GM12878 (cell line): Measurements from ENCODE around the gene IL19. TPM values are rescaled to one million over a fixed set of nuclear protein-coding genes. Genes with fewer than 3 reads are reported as not detected.

Source experiments
- ATAC-seq: fragments of 200-7000 bp; cut with Tn5 transposase; 3 replicates; pipeline ENCODE4 v1.9.1; 2020; ENCODE audit warnings: mild to moderate bottlenecking, moderate library complexity
- BruUV-seq: library from RNA; stranded (reverse); fragments of 400-500 nt; replicated peaks from 2 replicates; lab custom pipeline; 2021; lab: Mats Ljungman, UMichigan
- CTCF ChIA-PET: fragments of 300-600 bp; sonication (Branson Sonifier 250); formaldehyde crosslinking; extraction: SDS; loops from one replicate; lab custom pipeline; 2021; ENCODE audit warnings: inconsistent platforms; lab: Yijun Ruan, JAX
- POLR2A ChIA-PET: fragments of 350-600 bp; formaldehyde crosslinking; extraction: SDS; loops from one replicate; lab custom pipeline; 2021; ENCODE audit warnings: inconsistent platforms; lab: Charles Lee
- RAD21 ChIA-PET: fragments of 300-600 bp; sonication (Branson Sonifier 250); formaldehyde crosslinking; loops from one replicate; lab custom pipeline; 2023; ENCODE audit warnings: antibody characterized with exemption; ENCODE audit not compliant: unreplicated experiment; lab: Charles Lee
- SMC1A ChIA-PET: fragments of 300-600 bp; sonication (Branson Sonifier 250); formaldehyde crosslinking; loops from one replicate; lab custom pipeline; 2023; ENCODE audit not compliant: unreplicated experiment, uncharacterized antibody; lab: Charles Lee
- DNase-seq: peaks from one replicate; pipeline ENCODE4 v3.0.0-alpha.2; 2011; ENCODE audit warnings: low read depth, low spot score
- FAIRE-seq: peaks from 3 replicates; lab custom pipeline; 2011; peaks lifted over from hg19 to GRCh38; lab: Jason Lieb, UNC
- H2AFZ ChIP-seq: 2 replicates; pipeline ENCODE4 v1.6.0; 2011; ENCODE audit warnings: low read depth, low read length, control low read depth; ENCODE audit not compliant: control insufficient read depth
- H3K27ac ChIP-seq: 2 replicates; pipeline ENCODE4 v1.5.1; 2011; ENCODE audit warnings: control low read depth; ENCODE audit not compliant: control insufficient read depth, insufficient read depth
- H3K27me3 ChIP-seq, 2 experiments: replicated peaks in 1 of 2; 2 replicates each; pipeline versions ENCODE4 v1.6.0 to v1.6.1; 2011; ENCODE audit warnings: low read length in 1 of 2; ENCODE audit not compliant: control insufficient read depth in 2 of 2, insufficient read depth in 2 of 2
- H3K36me3 ChIP-seq, 2 experiments: 2 replicates each; pipeline ENCODE4 v1.5.1; 2011; ENCODE audit warnings: low read length in 1 of 2; ENCODE audit not compliant: control insufficient read depth in 2 of 2, insufficient read depth in 2 of 2
- H3K4me1 ChIP-seq: 2 replicates; pipeline ENCODE4 v1.6.1; 2011; ENCODE audit warnings: mild to moderate bottlenecking, low read length, moderate library complexity, mixed read lengths; ENCODE audit not compliant: control insufficient read depth, insufficient read depth
- H3K4me2 ChIP-seq: 2 replicates; pipeline ENCODE4 v1.6.0; 2011; ENCODE audit warnings: control low read depth; ENCODE audit not compliant: control insufficient read depth, insufficient read depth
- H3K4me3 ChIP-seq: fragments of 200-600 bp; sonication (generic); 2 replicates; pipeline ENCODE4 v1.5.1; 2016
- H3K79me2 ChIP-seq: 2 replicates; pipeline ENCODE4 v1.6.0; 2011; ENCODE audit warnings: low read length; ENCODE audit not compliant: control insufficient read depth, insufficient read depth
- H3K9ac ChIP-seq: 2 replicates; pipeline ENCODE4 v1.8.0; 2011; ENCODE audit warnings: low read length, control low read depth, mixed read lengths; ENCODE audit not compliant: control insufficient read depth, insufficient read depth
- H3K9me3 ChIP-seq: replicated peaks from 3 replicates; pipeline ENCODE4 v1.5.1; 2011; ENCODE audit warnings: mild to moderate bottlenecking, low read length; ENCODE audit not compliant: control insufficient read depth, insufficient read depth
- H4K20me1 ChIP-seq: 2 replicates; pipeline ENCODE4 v1.6.0; 2011; ENCODE audit not compliant: control insufficient read depth, insufficient read depth
- BHLHE40 ChIP-seq, 2 experiments: fragments of 450-650 bp in 1 of 2; IDR thresholded peaks; 2 replicates each; pipeline ENCODE4 v1.6.1; 2011 to 2017; ENCODE audit warnings: low read depth in 2 of 2, borderline replicate concordance in 1 of 2, improper control_type of control experiment in 1 of 2, low read length in 1 of 2, mild to moderate bottlenecking in 1 of 2
- ETV6 ChIP-seq, 2 experiments: fragments of 450-650 bp in 1 of 2; IDR thresholded peaks in 1 of 2; conservative IDR thresholded peaks in 1 of 2; 2 replicates each; pipeline ENCODE4 v1.6.1; 2014; ENCODE audit warnings: antibody characterized with exemption in 1 of 2, borderline replicate concordance in 1 of 2, low read depth in 1 of 2, mild to moderate bottlenecking in 1 of 2, moderate library complexity in 1 of 2
- IKZF1 ChIP-seq: fragments of 450-650 bp; conservative IDR thresholded peaks from 2 replicates; pipeline ENCODE4 v1.6.1; 2017; ENCODE audit warnings: antibody characterized with exemption, mild to moderate bottlenecking
- NR2C1 ChIP-seq: fragments of 450-650 bp; IDR thresholded peaks from 2 replicates; pipeline ENCODE4 v1.6.1; 2017; ENCODE audit warnings: antibody characterized with exemption, mild to moderate bottlenecking, moderate library complexity
- PAX8 ChIP-seq: fragments of 450-650 bp; IDR thresholded peaks from 2 replicates; pipeline ENCODE4 v1.6.1; 2017; ENCODE audit warnings: mild to moderate bottlenecking, moderate library complexity
- STAT3 ChIP-seq: IDR thresholded peaks from 2 replicates; pipeline ENCODE4 v1.6.1; 2011; ENCODE audit warnings: low read depth, low read length, improper control_type of control experiment
- TBL1XR1 ChIP-seq: IDR thresholded peaks from 2 replicates; pipeline ENCODE4 v1.6.1; 2012; ENCODE audit warnings: low read depth, low read length, improper control_type of control experiment
- TCF12 ChIP-seq: IDR thresholded peaks from 2 replicates; pipeline ENCODE4 v1.6.1; 2011; ENCODE audit warnings: low read depth, mild to moderate bottlenecking, low read length
- ZBTB11 ChIP-seq: fragments of 450-650 bp; formaldehyde crosslinking; IDR thresholded peaks from 2 replicates; pipeline ENCODE4 v1.5.0; 2022; ENCODE audit warnings: mild to moderate bottlenecking, missing genetic modification characterization
- ZNF217 ChIP-seq: fragments of 450-650 bp; IDR thresholded peaks from 2 replicates; pipeline ENCODE4 v1.6.1; 2017; ENCODE audit warnings: antibody characterized with exemption, mild to moderate bottlenecking
- ZNF384 ChIP-seq: IDR thresholded peaks from 2 replicates; pipeline ENCODE4 v1.6.1; 2012; ENCODE audit warnings: low read depth, mild to moderate bottlenecking, low read length, improper control_type of control experiment, borderline replicate concordance
- WGBS: methylation state at CpG from one replicate; pipeline ENCODE4 v1.1.6; 2016; ENCODE audit warnings: low lambda C conversion rate; ENCODE audit not compliant: insufficient replicate concordance, insufficient coverage; ENCODE audit errors: missing lambda C conversion rate; 5-methylcytosine and 5-hydroxymethylcytosine counted together
- in situ Hi-C: fragments of 300-500 bp; cut with MboI; formaldehyde crosslinking; loops from 9 replicates; pipeline ENCODE4 v1.14.3; 2018; ENCODE audit warnings: mixed read lengths
- intact Hi-C: fragments of 100-400 bp; cut with micrococcal nuclease; formaldehyde crosslinking; loops from one replicate; pipeline ENCODE4 v1.14.2; 2022; ENCODE audit not compliant: unreplicated experiment
- polyA plus RNA-seq, 11 experiments: library from polyadenylated mRNA; depleted of rRNA in 4 of 11; unstranded in 6 of 11; stranded (reverse) in 5 of 11; fragments of >200 nt; fragmentation: Nextera tagmentation in 4 of 11; fragmentation: Illumina TruSeq in 1 of 11; extraction: Ambion mirVana in 4 of 11; extraction: Trizol in 1 of 11; gene quantifications; 1 replicate in 1 of 11; 2 replicates in 10 of 11; pipeline versions ENCODE4 v1.2.1 to v1.2.3, GENCODE V29; 2011 to 2016; ENCODE audit warnings: inconsistent platforms in 2 of 11, missing spikeins in 2 of 11, low read depth in 1 of 11
- total RNA-seq, 4 experiments: library from RNA; depleted of rRNA in 3 of 4; stranded (reverse); fragments of >200 nt in 3 of 4; fragmentation: Illumina TruSeq in 1 of 4; extraction: Trizol in 1 of 4; gene quantifications; 2 replicates each; pipeline versions ENCODE4 v1.2.1 to v1.2.3, GENCODE V29; 2013 to 2021
- TF ChIP-seq, protein P1 (sequence below), 3 experiments: IDR thresholded peaks in 2 of 3; conservative IDR thresholded peaks in 1 of 3; 2 replicates each; pipeline ENCODE4 v1.5.1; 2011; ENCODE audit warnings: low read depth in 3 of 3, low read length in 3 of 3, mild to moderate bottlenecking in 3 of 3, control low read depth in 2 of 3, moderate library complexity in 2 of 3, inconsistent platforms in 1 of 3, mixed read lengths in 1 of 3; ENCODE audit not compliant: control insufficient read depth in 2 of 3, insufficient read depth in 1 of 3; ENCODE audit errors: extremely low read depth in 1 of 3
- TF ChIP-seq, protein P2 (sequence below): fragments of 450-650 bp; IDR thresholded peaks from 2 replicates; pipeline ENCODE4 v1.6.1; 2016; ENCODE audit warnings: mild to moderate bottlenecking, moderate library complexity, borderline replicate concordance

Gene IL19
- total and polyA plus RNA-seq, 10 of the 15 experiments (the other 5 are each of a cell fraction or from before 2014, with no cell fraction given) = 0.10 to 0.73 (median 0.28) TPM; not detected in 6

GRCh38 chr1:206748348-206749030, 22.1 kb upstream of the IL19 start:
- no peak overlapping the region for H3K9ac ChIP-seq
- ChIA-PET CTCF (interaction anchor here (1.1 to 1.9 kb wide), 10 partner anchors 12 to 117 kb away, joined by 3 to 10 read pairs (median 4); partner anchors contain the start of gene IL19), SMC1A (interaction anchor here (0.9 to 2.0 kb wide), 9 partner anchors 8 to 59 kb away, joined by 3 to 9 read pairs (median 5); no protein-coding TSS in a partner anchor), RAD21 (interaction anchor here (0.7 to 2.2 kb wide), 5 partner anchors 8 to 21 kb away, joined by 3 to 8 read pairs (median 3); partner anchors contain the start of gene IL19), POLR2A (interaction anchor here (0.6 to 1.9 kb wide), 8 partner anchors 8 to 515 kb away, joined by 3 to 11 read pairs (median 4); partner anchors contain the start of gene IL19)
- no peaks in the 10 kb centered on the region for H4K20me1 ChIP-seq
- intact Hi-C loops (no loop called here), in situ Hi-C loops (no loop called here)
- H3K27ac ChIP-seq = no peak overlapping the region
- no peak overlapping the region for H3K4me2 ChIP-seq
- 55% methylated on average over 3 of the region's 3 CpGs for WGBS
- FAIRE-seq = no peak
- peaks cover 15% of the 10 kb centered on the region for H3K4me1 ChIP-seq
- BruUV-seq = no TSS peak
- ATAC-seq = no peak
- no peak for DNase-seq
- no peaks in the 10 kb centered on the region for H3K79me2 ChIP-seq
- H3K27me3 ChIP-seq = no peaks in the 10 kb centered on the region
- no peak overlapping the region for H3K4me3 ChIP-seq
- no peaks in the 10 kb centered on the region for H3K9me3 ChIP-seq
- H2AFZ ChIP-seq = no peak overlapping the region
- no peaks in the 10 kb centered on the region for H3K36me3 ChIP-seq
- TF ChIP-seq PAX8 = no peak
- no peak for TF ChIP-seq ZNF384
- no peak for TF ChIP-seq IKZF1
- TF ChIP-seq ZBTB11 (CRISPR knock-in tag) = no peak
- TF ChIP-seq TBL1XR1 = no peak
- TF ChIP-seq BHLHE40 (IDR thresholded peaks at IDR 0.05; ENCODE audit: borderline replicate concordance in 1 of 2, low read depth in 2 of 2, low read length in 1 of 2) = no peak
- TF ChIP-seq TCF12 = no peak
- no peak for TF ChIP-seq STAT3
- TF ChIP-seq, protein P1, sequence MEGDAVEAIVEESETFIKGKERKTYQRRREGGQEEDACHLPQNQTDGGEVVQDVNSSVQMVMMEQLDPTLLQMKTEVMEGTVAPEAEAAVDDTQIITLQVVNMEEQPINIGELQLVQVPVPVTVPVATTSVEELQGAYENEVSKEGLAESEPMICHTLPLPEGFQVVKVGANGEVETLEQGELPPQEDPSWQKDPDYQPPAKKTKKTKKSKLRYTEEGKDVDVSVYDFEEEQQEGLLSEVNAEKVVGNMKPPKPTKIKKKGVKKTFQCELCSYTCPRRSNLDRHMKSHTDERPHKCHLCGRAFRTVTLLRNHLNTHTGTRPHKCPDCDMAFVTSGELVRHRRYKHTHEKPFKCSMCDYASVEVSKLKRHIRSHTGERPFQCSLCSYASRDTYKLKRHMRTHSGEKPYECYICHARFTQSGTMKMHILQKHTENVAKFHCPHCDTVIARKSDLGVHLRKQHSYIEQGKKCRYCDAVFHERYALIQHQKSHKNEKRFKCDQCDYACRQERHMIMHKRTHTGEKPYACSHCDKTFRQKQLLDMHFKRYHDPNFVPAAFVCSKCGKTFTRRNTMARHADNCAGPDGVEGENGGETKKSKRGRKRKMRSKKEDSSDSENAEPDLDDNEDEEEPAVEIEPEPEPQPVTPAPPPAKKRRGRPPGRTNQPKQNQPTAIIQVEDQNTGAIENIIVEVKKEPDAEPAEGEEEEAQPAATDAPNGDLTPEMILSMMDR (IDR thresholded peaks at IDR 0.05 in 2 of 3, conservative IDR thresholded peaks at IDR 0.05 in 1 of 3; ENCODE audit: control insufficient read depth in 2 of 3, extremely low read depth in 1 of 3, insufficient read depth in 1 of 3, low read depth in 3 of 3, low read length in 3 of 3) = no peak
- TF ChIP-seq ZNF217 = no peak
- no peak for TF ChIP-seq ETV6 (conservative IDR thresholded peaks at IDR 0.05 in 1 of 2, IDR thresholded peaks at IDR 0.05 in 1 of 2; ENCODE audit: borderline replicate concordance in 1 of 2, low read depth in 1 of 2)
- no peak for TF ChIP-seq NR2C1
- TF ChIP-seq, protein P2, sequence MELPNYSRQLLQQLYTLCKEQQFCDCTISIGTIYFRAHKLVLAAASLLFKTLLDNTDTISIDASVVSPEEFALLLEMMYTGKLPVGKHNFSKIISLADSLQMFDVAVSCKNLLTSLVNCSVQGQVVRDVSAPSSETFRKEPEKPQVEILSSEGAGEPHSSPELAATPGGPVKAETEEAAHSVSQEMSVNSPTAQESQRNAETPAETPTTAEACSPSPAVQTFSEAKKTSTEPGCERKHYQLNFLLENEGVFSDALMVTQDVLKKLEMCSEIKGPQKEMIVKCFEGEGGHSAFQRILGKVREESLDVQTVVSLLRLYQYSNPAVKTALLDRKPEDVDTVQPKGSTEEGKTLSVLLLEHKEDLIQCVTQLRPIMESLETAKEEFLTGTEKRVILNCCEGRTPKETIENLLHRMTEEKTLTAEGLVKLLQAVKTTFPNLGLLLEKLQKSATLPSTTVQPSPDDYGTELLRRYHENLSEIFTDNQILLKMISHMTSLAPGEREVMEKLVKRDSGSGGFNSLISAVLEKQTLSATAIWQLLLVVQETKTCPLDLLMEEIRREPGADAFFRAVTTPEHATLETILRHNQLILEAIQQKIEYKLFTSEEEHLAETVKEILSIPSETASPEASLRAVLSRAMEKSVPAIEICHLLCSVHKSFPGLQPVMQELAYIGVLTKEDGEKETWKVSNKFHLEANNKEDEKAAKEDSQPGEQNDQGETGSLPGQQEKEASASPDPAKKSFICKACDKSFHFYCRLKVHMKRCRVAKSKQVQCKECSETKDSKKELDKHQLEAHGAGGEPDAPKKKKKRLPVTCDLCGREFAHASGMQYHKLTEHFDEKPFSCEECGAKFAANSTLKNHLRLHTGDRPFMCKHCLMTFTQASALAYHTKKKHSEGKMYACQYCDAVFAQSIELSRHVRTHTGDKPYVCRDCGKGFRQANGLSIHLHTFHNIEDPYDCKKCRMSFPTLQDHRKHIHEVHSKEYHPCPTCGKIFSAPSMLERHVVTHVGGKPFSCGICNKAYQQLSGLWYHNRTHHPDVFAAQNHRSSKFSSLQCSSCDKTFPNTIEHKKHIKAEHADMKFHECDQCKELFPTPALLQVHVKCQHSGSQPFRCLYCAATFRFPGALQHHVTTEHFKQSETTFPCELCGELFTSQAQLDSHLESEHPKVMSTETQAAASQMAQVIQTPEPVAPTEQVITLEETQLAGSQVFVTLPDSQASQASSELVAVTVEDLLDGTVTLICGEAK = no peak
